Erythroblast (primary cell): ENCODE data around the gene NPHS2.
"Not testable (repeated sequence)": the region's sequence is repeated elsewhere in the genome, so short reads cannot be mapped to it uniquely, and the experiment has no call there.

Source experiments
- DNase-seq, 2 experiments: peaks; one replicate each; lab custom pipeline; 2025; lab: John Stamatoyannopoulos, UW
- GATA1 ChIP-seq: IDR thresholded peaks from 2 replicates; pipeline ENCODE4 v1.6.1; 2011; ENCODE audit warnings: low read depth, mild to moderate bottlenecking, control low read depth, low read length, moderate library complexity
- POLR2A ChIP-seq: IDR thresholded peaks from 2 replicates; pipeline ENCODE4 v1.6.1; 2011; ENCODE audit warnings: mild to moderate bottlenecking, low read length

The NPHS2 gene

DNA sequence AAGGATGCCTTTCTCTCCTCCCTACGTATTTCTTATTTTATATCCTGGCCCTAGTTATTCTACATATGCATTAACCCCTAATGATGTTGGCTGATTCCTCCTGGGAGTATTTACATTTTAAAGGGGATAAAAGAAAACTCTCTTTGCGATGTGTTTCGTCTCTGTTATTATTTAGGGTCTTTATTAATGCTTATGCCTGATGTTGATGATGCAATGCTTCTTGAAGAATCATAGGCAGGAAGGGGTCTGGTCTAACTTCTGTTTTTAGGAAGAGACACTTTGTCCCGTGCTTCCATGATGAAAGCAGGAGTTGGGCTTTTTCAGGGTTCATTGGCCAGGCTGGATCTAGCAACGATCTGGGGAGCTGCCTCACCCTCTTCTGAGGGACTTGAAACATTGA lies 761 bp upstream of the NPHS2 start:
- DNase-seq, result no peak
- TF ChIP-seq POLR2A (no peak), GATA1 (no peak)

DNA sequence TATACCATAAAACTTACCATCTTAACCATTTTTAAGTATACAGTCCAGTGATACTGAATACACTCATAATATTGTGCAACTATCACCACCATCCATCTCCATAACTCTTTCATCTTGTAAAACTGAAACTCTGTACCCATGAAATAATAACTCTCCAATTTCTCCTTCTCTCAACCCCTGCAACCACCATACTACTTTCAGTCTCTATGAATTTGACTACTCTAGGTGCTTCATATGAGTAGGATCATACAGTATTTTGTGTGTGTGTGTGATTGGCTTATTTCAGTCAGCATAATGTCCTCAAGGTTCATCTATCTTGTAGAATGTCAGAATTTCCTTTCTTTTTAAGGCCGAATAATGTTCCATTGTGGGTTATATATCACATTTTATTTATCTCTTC lies 17.7 kb downstream of the NPHS2 start:
- TF ChIP-seq POLR2A (no peak), GATA1 (no peak)
- DNase-seq, result no peak

GRCh38 chr1:179554427-179554826 lies 21.3 kb downstream of the NPHS2 start:
- TF ChIP-seq GATA1, result no peak
- TF ChIP-seq POLR2A, result no peak
- no peak for DNase-seq

- DNase-seq, result no peak
- TF ChIP-seq POLR2A (no peak), GATA1 (no peak)
Measured at GRCh38 chr1:179550746-179551682, 24.7 kb downstream of the NPHS2 start.

GRCh38 chr1:179549368-179549700 lies 26.4 kb downstream of the NPHS2 start:
- no peak for TF ChIP-seq GATA1
- no peak for TF ChIP-seq POLR2A
- DNase-seq, result no peak

GRCh38 chr1:179548666-179549367 lies 26.9 kb downstream of the NPHS2 start:
- TF ChIP-seq GATA1 (no peak), POLR2A (no peak)
- DNase-seq, result no peak

GRCh38 chr1:179547021-179547535 lies 28.7 kb downstream of the NPHS2 start:
- TF ChIP-seq GATA1, result no peak
- TF ChIP-seq POLR2A, result no peak
- no peak for DNase-seq

- no peak for TF ChIP-seq POLR2A
- TF ChIP-seq GATA1, result no peak
- DNase-seq, result no peak
Measured at GRCh38 chr1:179545321-179545720, 30.4 kb downstream of the NPHS2 start.

DNA sequence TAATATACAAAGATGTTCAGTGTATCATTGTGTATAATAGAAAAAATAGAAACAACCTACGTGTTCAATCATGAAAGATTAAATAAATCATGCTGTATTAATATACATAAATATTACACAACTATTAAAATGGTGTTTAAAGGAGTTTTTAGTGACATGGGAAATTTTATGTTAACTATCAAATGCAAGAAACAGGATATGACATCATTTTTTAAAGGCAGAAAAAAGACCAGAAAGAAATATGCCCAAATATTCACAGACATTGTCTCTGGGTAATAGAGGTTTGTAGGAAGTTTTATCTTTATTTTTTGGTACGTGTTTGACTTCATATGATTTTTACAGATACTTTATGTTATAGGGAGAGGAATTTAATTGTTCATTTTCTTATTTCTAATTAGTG lies 34.0 kb downstream of the NPHS2 start:
- no peak for TF ChIP-seq POLR2A
- TF ChIP-seq GATA1, result no peak
- no peak for DNase-seq

GRCh38 chr1:179530352-179530751 lies 45.4 kb downstream of the NPHS2 start:
- no peak for TF ChIP-seq POLR2A
- no peak for TF ChIP-seq GATA1
- DNase-seq, result no peak

GRCh38 chr1:179529482-179530195 lies 46.1 kb downstream of the NPHS2 start:
- no peak for TF ChIP-seq GATA1
- DNase-seq, result no peak

DNA sequence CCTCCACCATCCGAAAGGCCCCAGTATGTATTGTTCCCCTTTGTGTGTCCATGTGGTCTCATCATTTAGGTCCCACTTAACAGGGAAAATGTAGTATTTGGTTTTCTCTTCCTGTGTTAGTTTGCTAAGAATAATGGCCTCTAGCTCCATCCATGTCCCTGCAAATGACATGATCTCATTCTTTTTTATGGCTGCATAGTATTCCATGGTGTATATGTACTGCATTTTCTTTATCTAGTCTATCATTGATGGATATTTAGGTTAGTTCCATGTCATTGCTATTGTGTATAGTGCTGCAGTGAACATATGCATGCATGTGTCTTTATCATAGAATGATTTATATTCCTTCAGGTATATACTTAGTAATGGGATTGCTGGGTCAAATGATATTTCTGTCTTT lies 57.2 kb downstream of the NPHS2 start:
- DNase-seq, result not testable (repeated sequence)

DNA sequence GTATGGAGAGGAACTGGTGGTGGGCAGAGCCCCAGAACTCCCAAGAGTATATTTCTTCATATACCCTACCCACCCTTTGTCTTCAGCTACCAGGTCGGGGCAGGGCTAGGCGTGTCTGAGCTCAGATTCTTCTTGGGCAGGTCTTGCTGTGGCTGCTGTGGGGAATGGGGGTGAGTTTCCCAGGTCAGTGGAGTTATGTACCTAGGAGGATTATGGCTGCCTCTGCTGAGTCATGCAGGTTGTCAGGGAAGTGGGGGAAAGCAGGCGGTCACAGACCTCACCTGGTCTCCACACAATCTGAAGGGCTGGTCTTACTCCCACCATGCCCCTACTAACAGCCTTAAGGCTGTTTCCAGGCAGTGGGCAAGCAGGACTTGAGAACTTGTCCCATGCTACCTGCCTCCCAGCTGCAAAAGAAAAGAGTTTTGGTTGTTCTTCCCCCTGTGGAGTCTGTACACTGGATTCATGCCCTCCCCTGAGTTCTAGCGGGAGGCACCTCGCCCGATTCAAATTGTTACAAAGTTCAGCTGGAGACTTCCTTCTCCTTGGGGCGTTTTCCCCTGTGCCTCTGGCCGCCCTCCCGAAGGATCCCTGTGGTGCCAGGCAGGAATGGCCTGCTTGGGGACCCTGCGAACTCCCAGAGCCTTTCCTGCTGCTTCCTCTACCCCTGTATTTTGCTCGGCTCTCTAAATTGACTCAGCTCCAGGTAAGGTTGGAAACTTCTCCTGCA lies 58.6 kb downstream of the NPHS2 start:
- no peak for DNase-seq
- TF ChIP-seq POLR2A (no peak), GATA1 (no peak)
